Nucleus accumbens (tissue), 56 donors: ENCODE results near the gene TBX3.

Experiments
- DNase-seq, 56 donors: peaks; one replicate each; lab custom pipeline; 2025; lab: John Stamatoyannopoulos, UW

Gene TBX3

GRCh38 chr12:114683709-114684097 lies 272 bp downstream of the TBX3 start:
- no peak for DNase-seq

- no peak for DNase-seq
These were observed 928 bp downstream of the TBX3 start for GRCh38 chr12:114682785-114683708.

- DNase-seq, result no peak
These were observed 1.7 kb downstream of the TBX3 start for GRCh38 chr12:114682106-114682784.

GRCh38 chr12:114681116-114681871 lies 2.7 kb downstream of the TBX3 start:
- no peak for DNase-seq

GRCh38 chr12:114680604-114681069 lies 3.3 kb downstream of the TBX3 start:
- DNase-seq, result no peak

GRCh38 chr12:114679942-114680341 lies 4.0 kb downstream of the TBX3 start:
- DNase-seq, result no peak

- no peak for DNase-seq
These were observed 4.5 kb downstream of the TBX3 start for GRCh38 chr12:114679452-114679875.

- no peak for DNase-seq
These were observed 5.3 kb downstream of the TBX3 start for GRCh38 chr12:114678718-114679117.

- DNase-seq, result no peak
These were observed 5.9 kb downstream of the TBX3 start for GRCh38 chr12:114678028-114678427.

GRCh38 chr12:114676142-114676741 lies 7.7 kb downstream of the TBX3 start:
- no peak for DNase-seq

GRCh38 chr12:114674251-114675047 lies 9.5 kb downstream of the TBX3 start:
- no peak for DNase-seq

- no peak for DNase-seq
These were observed 10.1 kb downstream of the TBX3 start for GRCh38 chr12:114673901-114674250.

- DNase-seq, result no peak
These were observed 10.7 kb downstream of the TBX3 start for GRCh38 chr12:114673169-114673833.

- no peak for DNase-seq
These were observed 11.2 kb downstream of the TBX3 start for GRCh38 chr12:114672817-114673168.

GRCh38 chr12:114671443-114672411 lies 12.2 kb downstream of the TBX3 start:
- DNase-seq, result no peak

- DNase-seq, result no peak
These were observed 12.9 kb downstream of the TBX3 start for GRCh38 chr12:114671066-114671442.

GRCh38 chr12:114670291-114670980 lies 13.5 kb downstream of the TBX3 start:
- DNase-seq, result no peak
